ENCODE data around the gene HDAC5.

DNA sequence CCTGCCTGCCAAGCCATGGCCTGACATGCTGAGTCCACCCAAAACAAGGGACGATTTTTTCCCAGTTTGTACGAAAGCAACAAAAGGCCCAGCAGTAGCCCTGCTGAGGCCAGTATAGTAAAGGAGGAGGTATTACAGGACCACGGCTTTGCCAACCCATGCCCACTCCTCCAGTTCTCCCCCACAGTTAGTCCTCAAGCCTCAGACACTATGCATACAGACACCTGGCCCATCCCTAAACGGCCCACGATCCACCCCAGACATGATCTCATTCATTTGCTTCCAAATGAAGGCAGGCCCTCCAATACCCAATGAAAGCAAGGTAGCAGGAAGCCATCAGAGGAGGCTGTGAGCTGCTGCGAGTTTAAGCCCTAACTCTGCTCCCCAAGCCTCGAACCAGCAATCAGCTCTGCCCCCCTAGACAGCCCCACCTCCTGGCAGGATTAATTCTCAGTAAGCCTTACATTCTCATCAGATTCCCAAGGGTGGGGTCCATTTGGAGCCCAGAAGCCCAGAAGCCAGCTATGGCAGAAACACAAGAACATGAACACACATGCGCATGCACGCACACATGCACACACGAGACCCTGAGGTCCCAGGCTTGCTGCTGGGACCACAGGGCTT is 4.9 kb downstream of the HDAC5 start:
- TF ChIP-seq, protein P1, sequence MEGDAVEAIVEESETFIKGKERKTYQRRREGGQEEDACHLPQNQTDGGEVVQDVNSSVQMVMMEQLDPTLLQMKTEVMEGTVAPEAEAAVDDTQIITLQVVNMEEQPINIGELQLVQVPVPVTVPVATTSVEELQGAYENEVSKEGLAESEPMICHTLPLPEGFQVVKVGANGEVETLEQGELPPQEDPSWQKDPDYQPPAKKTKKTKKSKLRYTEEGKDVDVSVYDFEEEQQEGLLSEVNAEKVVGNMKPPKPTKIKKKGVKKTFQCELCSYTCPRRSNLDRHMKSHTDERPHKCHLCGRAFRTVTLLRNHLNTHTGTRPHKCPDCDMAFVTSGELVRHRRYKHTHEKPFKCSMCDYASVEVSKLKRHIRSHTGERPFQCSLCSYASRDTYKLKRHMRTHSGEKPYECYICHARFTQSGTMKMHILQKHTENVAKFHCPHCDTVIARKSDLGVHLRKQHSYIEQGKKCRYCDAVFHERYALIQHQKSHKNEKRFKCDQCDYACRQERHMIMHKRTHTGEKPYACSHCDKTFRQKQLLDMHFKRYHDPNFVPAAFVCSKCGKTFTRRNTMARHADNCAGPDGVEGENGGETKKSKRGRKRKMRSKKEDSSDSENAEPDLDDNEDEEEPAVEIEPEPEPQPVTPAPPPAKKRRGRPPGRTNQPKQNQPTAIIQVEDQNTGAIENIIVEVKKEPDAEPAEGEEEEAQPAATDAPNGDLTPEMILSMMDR (conservative IDR thresholded peaks at IDR 0.05; ENCODE audit: low read length): no peak
- TF ChIP-seq EZH2phosphoT487 (IDR thresholded peaks at IDR 0.05; ENCODE audit: borderline replicate concordance): no peak

Measured in Loucy (cell line).